ENCODE measurements around the gene MLLT3. TPM values are rescaled to one million over a fixed set of nuclear protein-coding genes. Genes with fewer than 3 reads are reported as not detected.

Gene MLLT3
- polyA plus RNA-seq, 4 donors: 24.2 to 35.4 (median 30.9) TPM

GRCh38 chr9:20361229-20361628 is 261.1 kb downstream of the MLLT3 start:
- no peak for DNase-seq (ENCODE audit: low read depth in 4 of 4, low spot score in 2 of 4)

GRCh38 chr9:20358207-20358606 is 264.1 kb downstream of the MLLT3 start:
- DNase-seq (ENCODE audit: low read depth in 4 of 4, low spot score in 2 of 4): no peak

GRCh38 chr9:20357037-20357432 is 265.3 kb downstream of the MLLT3 start:
- DNase-seq (ENCODE audit: low read depth in 4 of 4, low spot score in 2 of 4): no peak

GRCh38 chr9:20356403-20357036 is 265.8 kb downstream of the MLLT3 start:
- peak in 2 of 4 donors; percentile 32 to 68 for DNase-seq (ENCODE audit: low read depth in 4 of 4, low spot score in 2 of 4)

DNA sequence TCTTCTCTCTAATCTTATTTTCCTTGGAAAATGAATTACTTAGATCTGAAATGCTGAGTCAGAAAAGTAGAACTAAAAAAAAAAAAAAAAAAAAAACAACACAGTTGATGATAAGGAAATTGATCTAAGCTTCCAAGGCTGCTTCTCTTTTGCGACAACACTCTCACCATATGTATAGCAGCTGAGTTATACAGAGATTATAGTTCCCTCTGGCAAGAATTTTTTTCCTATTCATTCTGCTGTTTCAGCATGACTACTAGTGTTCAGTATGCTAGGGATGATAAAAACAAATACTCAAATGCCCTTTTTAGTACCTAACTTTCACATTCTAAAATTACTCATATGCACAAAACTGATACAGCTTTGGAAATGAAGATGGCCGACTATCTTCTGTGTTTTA is 267.3 kb downstream of the MLLT3 start:
- no peak for DNase-seq (ENCODE audit: low read depth in 4 of 4, low spot score in 2 of 4)

DNA sequence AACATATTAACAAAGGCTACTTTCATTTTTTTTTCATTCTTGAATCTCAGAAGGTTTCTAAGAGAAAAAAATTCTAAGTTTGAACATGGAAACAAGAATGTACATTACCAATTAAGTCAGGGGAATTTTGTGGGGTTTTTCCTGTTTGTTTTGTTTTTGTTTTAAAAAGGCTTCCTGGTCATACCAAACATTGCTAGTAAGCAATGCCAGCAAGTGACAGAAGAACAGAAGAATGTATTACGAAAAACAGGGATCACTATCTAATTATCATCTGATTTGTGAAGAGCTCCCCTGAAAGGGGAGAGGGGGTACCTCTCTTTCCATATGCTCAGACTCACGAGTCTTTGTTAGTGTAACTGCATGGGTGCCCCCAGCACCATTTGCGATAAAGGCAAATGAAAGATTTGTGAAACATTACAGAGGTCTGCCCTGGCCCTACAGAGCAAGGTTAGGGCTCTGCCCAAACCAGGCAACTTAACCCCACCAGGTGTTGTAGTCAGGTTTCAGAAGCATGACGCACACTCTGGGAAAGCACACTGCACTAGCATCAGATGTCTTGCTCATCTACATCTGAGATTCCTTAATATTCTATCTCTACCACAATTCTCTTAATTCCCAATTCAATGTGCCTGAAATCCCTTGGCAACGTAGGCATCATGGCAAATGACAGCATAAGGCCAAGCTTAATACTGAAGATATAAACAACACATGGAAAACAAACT is 268.2 kb downstream of the MLLT3 start:
- DNase-seq (ENCODE audit: low read depth in 4 of 4, low spot score in 2 of 4): no peak

DNA sequence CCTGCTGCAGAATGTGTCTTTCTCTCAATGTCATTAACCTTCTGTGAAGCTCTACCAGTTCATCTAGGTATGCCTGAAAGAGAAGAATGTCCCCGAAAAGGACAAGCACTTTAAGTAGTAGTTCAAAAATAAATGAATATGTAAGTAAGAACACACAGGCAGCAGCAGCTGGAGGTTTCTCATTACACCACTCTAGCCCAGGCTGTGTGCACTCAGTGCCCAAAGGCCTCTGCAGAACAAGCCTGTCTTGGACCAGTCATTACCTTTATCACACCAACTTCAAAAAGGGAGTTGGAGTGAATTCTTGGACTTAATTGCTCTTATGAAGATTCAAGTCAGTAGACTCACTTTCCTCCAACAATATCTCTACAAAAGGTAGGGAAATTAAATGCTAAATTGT is 268.8 kb downstream of the MLLT3 start:
- DNase-seq (ENCODE audit: low read depth in 4 of 4, low spot score in 2 of 4): no peak

- DNase-seq (ENCODE audit: low read depth in 4 of 4, low spot score in 2 of 4): no peak
These were observed 269.7 kb downstream of the MLLT3 start for GRCh38 chr9:20352591-20352990.

DNA sequence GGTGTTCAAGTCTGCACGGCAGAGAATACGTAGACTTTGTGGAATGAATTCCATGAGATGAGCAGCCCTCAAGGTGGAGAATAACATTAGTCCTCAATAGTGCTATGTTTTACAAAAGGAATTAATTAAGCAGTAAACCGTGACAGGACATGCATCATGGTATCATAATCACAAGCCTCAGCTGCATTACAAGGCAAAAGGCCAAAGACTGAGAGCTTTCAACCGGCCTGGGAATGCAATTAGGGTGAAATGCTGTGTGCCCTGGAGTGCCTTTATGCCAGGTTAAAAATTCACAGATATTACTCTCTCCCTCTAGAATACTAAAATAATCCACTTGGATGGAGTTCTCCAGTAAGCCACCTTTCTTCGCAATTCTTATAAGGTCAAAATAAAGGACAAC is 270.6 kb downstream of the MLLT3 start:
- peak in 1 of 4 donors; percentile 59 for DNase-seq (ENCODE audit: low read depth in 4 of 4, low spot score in 2 of 4)

- DNase-seq (ENCODE audit: low read depth in 4 of 4, low spot score in 2 of 4): no peak
These were observed 272.7 kb downstream of the MLLT3 start for GRCh38 chr9:20349568-20349967.

GRCh38 chr9:20343325-20343724 is 279.0 kb downstream of the MLLT3 start:
- no peak for DNase-seq (ENCODE audit: low read depth in 4 of 4, low spot score in 2 of 4)

- DNase-seq (ENCODE audit: low read depth in 4 of 4, low spot score in 2 of 4): no peak
These were observed 281.8 kb downstream of the MLLT3 start for GRCh38 chr9:20340511-20340861.

- DNase-seq (ENCODE audit: low read depth in 4 of 4, low spot score in 2 of 4): no peak
These were observed 286.5 kb downstream of the MLLT3 start for GRCh38 chr9:20335668-20336332.

GRCh38 chr9:20333991-20334390 is 288.3 kb downstream of the MLLT3 start:
- DNase-seq (ENCODE audit: low read depth in 4 of 4, low spot score in 2 of 4): no peak

GRCh38 chr9:20331095-20331685 is 291.1 kb downstream of the MLLT3 start:
- DNase-seq (ENCODE audit: low read depth in 4 of 4, low spot score in 2 of 4): no peak

DNA sequence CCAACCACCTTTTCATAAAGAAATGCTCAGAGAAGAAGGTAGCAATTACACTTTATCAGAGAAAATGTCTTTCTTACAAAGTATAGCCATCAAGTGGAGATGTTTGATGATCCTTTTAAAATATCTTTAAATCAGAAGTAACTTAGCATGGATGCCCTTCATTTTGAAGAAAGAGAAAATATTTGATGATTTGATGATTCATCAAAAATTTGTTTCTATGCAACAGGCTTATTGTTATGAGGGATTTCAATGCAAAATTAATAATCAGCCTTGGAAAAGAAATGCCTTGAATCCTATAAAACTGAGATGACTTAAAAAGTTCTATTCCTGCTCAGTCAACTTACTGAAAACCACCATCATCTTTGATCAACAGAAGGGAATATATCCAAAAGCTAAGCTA is 291.6 kb downstream of the MLLT3 start:
- DNase-seq (ENCODE audit: low read depth in 4 of 4, low spot score in 2 of 4): no peak

DNA sequence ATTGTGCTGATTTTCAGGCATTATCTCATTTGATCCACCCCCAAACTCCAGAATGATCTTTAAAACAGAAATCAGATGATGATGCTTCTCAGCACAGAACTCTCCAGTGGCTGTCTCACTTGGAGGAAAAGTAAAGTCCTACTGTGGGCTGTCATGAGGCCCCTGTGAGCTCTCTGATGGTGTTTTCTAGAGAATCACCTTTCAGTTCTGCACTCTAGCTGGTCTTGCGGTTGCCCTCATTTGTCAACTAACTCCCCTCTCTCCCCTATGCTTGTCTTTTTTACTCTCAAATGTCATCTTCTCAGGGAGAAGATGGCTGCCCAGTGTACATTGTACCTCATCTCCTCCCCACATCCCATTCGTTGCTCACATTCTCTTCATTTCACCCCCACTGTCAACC is 295.8 kb downstream of the MLLT3 start:
- no peak for DNase-seq (ENCODE audit: low read depth in 4 of 4, low spot score in 2 of 4)

- DNase-seq (ENCODE audit: low read depth in 4 of 4, low spot score in 2 of 4): no peak
These were observed 297.3 kb downstream of the MLLT3 start for GRCh38 chr9:20325008-20325407.

GRCh38 chr9:20322212-20322611 is 300.1 kb downstream of the MLLT3 start:
- no peak for DNase-seq (ENCODE audit: low read depth in 4 of 4, low spot score in 2 of 4)

DNA sequence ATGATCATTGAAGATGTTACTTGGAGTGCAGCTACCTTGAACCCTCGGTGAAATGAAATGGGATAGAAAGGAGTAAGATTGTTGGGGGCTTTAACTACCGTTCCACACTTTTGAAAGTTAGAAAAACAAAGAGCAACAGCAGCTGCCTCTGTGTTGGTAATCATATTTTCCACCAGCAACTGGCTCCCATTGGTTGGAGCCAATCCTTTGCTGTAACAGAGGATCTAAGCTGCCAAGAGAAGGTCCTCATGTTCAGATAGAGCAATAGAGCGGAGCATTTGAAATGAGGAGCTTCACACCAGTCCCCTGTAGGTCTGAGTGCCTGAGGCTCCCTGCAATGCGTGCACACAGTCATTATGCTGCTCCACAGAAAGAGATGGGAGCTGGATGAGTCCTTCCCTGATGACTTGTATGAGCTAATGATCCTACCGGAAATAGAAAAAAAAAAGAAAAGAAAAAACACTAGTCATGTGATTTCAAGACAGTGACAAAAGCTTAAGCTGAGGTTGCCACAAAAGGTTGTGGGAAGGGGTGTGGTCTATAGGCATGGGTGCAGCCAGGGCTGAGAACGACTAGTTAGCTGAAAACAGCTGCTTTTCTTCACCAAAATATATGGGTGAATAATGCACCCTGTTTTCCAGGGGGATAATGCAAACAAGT is 300.7 kb downstream of the MLLT3 start:
- DNase-seq (ENCODE audit: low read depth in 4 of 4, low spot score in 2 of 4): no peak

DNA sequence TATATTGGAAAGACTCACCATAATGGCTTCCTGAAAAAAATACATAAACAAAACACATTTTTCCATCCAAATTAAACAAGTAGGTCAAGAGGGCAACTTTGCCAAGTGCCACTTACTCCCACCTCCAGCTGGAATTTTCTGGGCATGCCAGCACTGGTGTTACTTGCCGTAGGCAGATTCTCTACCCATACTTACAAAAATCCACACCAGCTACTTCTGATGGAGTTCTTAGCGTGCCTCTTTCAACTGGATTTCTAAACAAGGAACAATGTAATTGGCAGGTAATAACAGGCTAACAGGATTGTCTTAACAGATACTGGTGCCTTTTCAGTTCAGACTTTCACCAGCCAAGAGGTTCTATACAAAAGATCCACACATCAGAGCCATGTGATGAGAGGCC is 301.4 kb downstream of the MLLT3 start:
- DNase-seq (ENCODE audit: low read depth in 4 of 4, low spot score in 2 of 4): no peak
